ENCODE results near the gene SAP30.

DNA sequence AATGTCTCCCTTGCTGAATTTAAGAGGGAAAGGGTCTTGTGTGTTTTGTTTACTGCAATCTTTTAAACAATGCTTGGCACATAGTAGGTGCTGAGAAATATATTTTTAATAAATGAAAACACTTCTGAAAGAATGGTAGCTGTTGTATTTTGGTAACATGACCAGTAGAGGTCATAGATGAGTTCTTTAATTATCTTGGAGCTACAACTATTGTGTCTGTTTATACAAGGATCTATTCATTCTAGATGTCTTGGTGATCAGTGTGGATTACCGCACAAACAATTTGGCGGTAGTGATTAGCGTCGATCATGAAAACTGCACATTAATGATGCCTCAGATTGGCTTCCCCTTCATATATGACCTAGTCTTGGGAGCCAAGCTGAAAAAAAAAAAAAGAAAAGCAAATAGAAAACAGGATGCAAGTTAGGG is 49.6 kb downstream of the SAP30 start:
- TF ChIP-seq, protein P1, sequence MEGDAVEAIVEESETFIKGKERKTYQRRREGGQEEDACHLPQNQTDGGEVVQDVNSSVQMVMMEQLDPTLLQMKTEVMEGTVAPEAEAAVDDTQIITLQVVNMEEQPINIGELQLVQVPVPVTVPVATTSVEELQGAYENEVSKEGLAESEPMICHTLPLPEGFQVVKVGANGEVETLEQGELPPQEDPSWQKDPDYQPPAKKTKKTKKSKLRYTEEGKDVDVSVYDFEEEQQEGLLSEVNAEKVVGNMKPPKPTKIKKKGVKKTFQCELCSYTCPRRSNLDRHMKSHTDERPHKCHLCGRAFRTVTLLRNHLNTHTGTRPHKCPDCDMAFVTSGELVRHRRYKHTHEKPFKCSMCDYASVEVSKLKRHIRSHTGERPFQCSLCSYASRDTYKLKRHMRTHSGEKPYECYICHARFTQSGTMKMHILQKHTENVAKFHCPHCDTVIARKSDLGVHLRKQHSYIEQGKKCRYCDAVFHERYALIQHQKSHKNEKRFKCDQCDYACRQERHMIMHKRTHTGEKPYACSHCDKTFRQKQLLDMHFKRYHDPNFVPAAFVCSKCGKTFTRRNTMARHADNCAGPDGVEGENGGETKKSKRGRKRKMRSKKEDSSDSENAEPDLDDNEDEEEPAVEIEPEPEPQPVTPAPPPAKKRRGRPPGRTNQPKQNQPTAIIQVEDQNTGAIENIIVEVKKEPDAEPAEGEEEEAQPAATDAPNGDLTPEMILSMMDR (IDR thresholded peaks at IDR 0.05), result peak; percentile 15 to 55 (median 50)
- TF ChIP-seq EP300 (IDR thresholded peaks at IDR 0.05), result no peak
